Activated naive CD8-positive, alpha-beta T cell treated with anti-CD3 and anti-CD28 coated beads, Interleukin-2, amount 50 U/mL, for 24 hours (primary cell): ENCODE measurements around the gene ARHGAP27.

Experiments used
- ATAC-seq: fragments of 150-1000 bp; cut with Tn5 transposase; one replicate; pipeline ENCODE4 v1.10.0; 2021
- DNase-seq: peaks from one replicate; pipeline ENCODE4 v3.0.0; 2021
- H3K27ac Mint-ChIP-seq: one replicate; pipeline ENCODE4 v1.8.0; 2021; ENCODE audit warnings: mild to moderate bottlenecking, mixed read lengths
- H3K27me3 Mint-ChIP-seq: one replicate; pipeline ENCODE4 v1.8.0; 2021; ENCODE audit warnings: mixed read lengths
- H3K36me3 Mint-ChIP-seq: one replicate; pipeline ENCODE4 v1.8.0; 2021; ENCODE audit warnings: low read depth, mixed read lengths
- H3K4me1 Mint-ChIP-seq: one replicate; pipeline ENCODE4 v1.8.0; 2021; ENCODE audit warnings: mixed read lengths
- H3K4me3 Mint-ChIP-seq: one replicate; pipeline ENCODE4 v1.8.0; 2021; ENCODE audit warnings: mild to moderate bottlenecking, moderate library complexity, mixed read lengths
- H3K9me3 Mint-ChIP-seq: one replicate; pipeline ENCODE4 v1.8.0; 2021; ENCODE audit warnings: mixed read lengths

The ARHGAP27 gene

GRCh38 chr17:45409659-45410076 lies 23.0 kb downstream of the ARHGAP27 start:
- no peaks in the 10 kb centered on the region for H3K9me3 Mint-ChIP-seq
- H3K36me3 Mint-ChIP-seq, result peaks cover 5% of the 10 kb centered on the region
- peak overlapping the region; percentile 96 for H3K4me3 Mint-ChIP-seq
- ATAC-seq (peak; percentile 15), DNase-seq (no peak)
- peaks cover 50% of the 10 kb centered on the region for H3K4me1 Mint-ChIP-seq
- H3K27ac Mint-ChIP-seq, result peak overlapping the region; percentile 96
- H3K27me3 Mint-ChIP-seq, result no peaks in the 10 kb centered on the region

GRCh38 chr17:45408611-45409421 lies 23.9 kb downstream of the ARHGAP27 start:
- Mint-ChIP-seq H3K4me1 (peaks cover 50% of the 10 kb centered on the region), H3K27ac (peak overlapping the region; percentile 96), H3K4me3 (peak overlapping the region; percentile 96), H3K36me3 (peaks cover 7% of the 10 kb centered on the region), H3K9me3 (no peaks in the 10 kb centered on the region), H3K27me3 (no peaks in the 10 kb centered on the region)
- DNase-seq (no peak), ATAC-seq (no peak)

GRCh38 chr17:45406107-45406506 lies 26.6 kb downstream of the ARHGAP27 start:
- no peak for ATAC-seq
- Mint-ChIP-seq H3K27me3 (no peaks in the 10 kb centered on the region), H3K9me3 (no peaks in the 10 kb centered on the region), H3K36me3 (peaks cover 12% of the 10 kb centered on the region), H3K4me1 (peaks cover 36% of the 10 kb centered on the region), H3K4me3 (no peak overlapping the region), H3K27ac (no peak overlapping the region)
- DNase-seq, result no peak

GRCh38 chr17:45405250-45406086 lies 27.2 kb downstream of the ARHGAP27 start:
- Mint-ChIP-seq H3K9me3 (no peaks in the 10 kb centered on the region), H3K4me3 (no peak overlapping the region), H3K27ac (no peak overlapping the region), H3K4me1 (peaks cover 29% of the 10 kb centered on the region), H3K27me3 (no peaks in the 10 kb centered on the region), H3K36me3 (peaks cover 16% of the 10 kb centered on the region)
- no peak for ATAC-seq
- DNase-seq, result no peak

GRCh38 chr17:45404870-45405249 lies 27.8 kb downstream of the ARHGAP27 start:
- no peak for DNase-seq
- no peak overlapping the region for H3K27ac Mint-ChIP-seq
- no peak overlapping the region for H3K4me3 Mint-ChIP-seq
- no peak for ATAC-seq
- H3K9me3 Mint-ChIP-seq, result no peaks in the 10 kb centered on the region
- no peaks in the 10 kb centered on the region for H3K27me3 Mint-ChIP-seq
- peaks cover 28% of the 10 kb centered on the region for H3K4me1 Mint-ChIP-seq
- peaks cover 16% of the 10 kb centered on the region for H3K36me3 Mint-ChIP-seq

GRCh38 chr17:45403906-45404490 lies 28.7 kb downstream of the ARHGAP27 start:
- DNase-seq (no peak), ATAC-seq (no peak)
- Mint-ChIP-seq H3K9me3 (no peaks in the 10 kb centered on the region), H3K4me3 (no peak overlapping the region), H3K36me3 (peaks cover 16% of the 10 kb centered on the region), H3K27ac (no peak overlapping the region), H3K4me1 (peaks cover 24% of the 10 kb centered on the region), H3K27me3 (no peaks in the 10 kb centered on the region)

GRCh38 chr17:45402916-45403315 lies 29.8 kb downstream of the ARHGAP27 start:
- DNase-seq (no peak), ATAC-seq (no peak)
- H3K9me3 Mint-ChIP-seq, result no peaks in the 10 kb centered on the region
- H3K4me3 Mint-ChIP-seq, result no peak overlapping the region
- no peaks in the 10 kb centered on the region for H3K27me3 Mint-ChIP-seq
- H3K4me1 Mint-ChIP-seq, result peaks cover 13% of the 10 kb centered on the region
- no peak overlapping the region for H3K27ac Mint-ChIP-seq
- H3K36me3 Mint-ChIP-seq, result peaks cover 18% of the 10 kb centered on the region

GRCh38 chr17:45398800-45399199 lies 33.9 kb downstream of the ARHGAP27 start:
- H3K4me3 Mint-ChIP-seq, result no peak overlapping the region
- H3K27me3 Mint-ChIP-seq, result no peaks in the 10 kb centered on the region
- no peak for ATAC-seq
- H3K27ac Mint-ChIP-seq, result no peak overlapping the region
- peaks cover 20% of the 10 kb centered on the region for H3K36me3 Mint-ChIP-seq
- no peaks in the 10 kb centered on the region for H3K9me3 Mint-ChIP-seq
- peaks cover 2% of the 10 kb centered on the region for H3K4me1 Mint-ChIP-seq
- DNase-seq, result no peak

- Mint-ChIP-seq H3K36me3 (peaks cover 20% of the 10 kb centered on the region), H3K9me3 (no peaks in the 10 kb centered on the region), H3K4me3 (no peak overlapping the region), H3K4me1 (peaks cover 2% of the 10 kb centered on the region), H3K27ac (no peak overlapping the region), H3K27me3 (no peaks in the 10 kb centered on the region)
- ATAC-seq, result no peak
- no peak for DNase-seq
Measured at GRCh38 chr17:45397796-45398195, 34.9 kb downstream of the ARHGAP27 start.

- H3K9me3 Mint-ChIP-seq, result no peaks in the 10 kb centered on the region
- H3K36me3 Mint-ChIP-seq, result peaks cover 17% of the 10 kb centered on the region
- DNase-seq (no peak), ATAC-seq (no peak)
- H3K4me1 Mint-ChIP-seq, result peaks cover 2% of the 10 kb centered on the region
- no peak overlapping the region for H3K4me3 Mint-ChIP-seq
- no peaks in the 10 kb centered on the region for H3K27me3 Mint-ChIP-seq
- H3K27ac Mint-ChIP-seq, result no peak overlapping the region
Measured at GRCh38 chr17:45396496-45397205, 36.0 kb downstream of the ARHGAP27 start.

- H3K4me1 Mint-ChIP-seq, result peaks cover 4% of the 10 kb centered on the region
- no peaks in the 10 kb centered on the region for H3K9me3 Mint-ChIP-seq
- H3K36me3 Mint-ChIP-seq, result peaks cover 13% of the 10 kb centered on the region
- H3K4me3 Mint-ChIP-seq, result no peak overlapping the region
- H3K27ac Mint-ChIP-seq, result no peak overlapping the region
- no peaks in the 10 kb centered on the region for H3K27me3 Mint-ChIP-seq
- ATAC-seq, result no peak
- no peak for DNase-seq
Measured at GRCh38 chr17:45395569-45396415, 36.9 kb downstream of the ARHGAP27 start.

- DNase-seq, result peak; percentile 59
- Mint-ChIP-seq H3K4me3 (no peak overlapping the region), H3K27ac (peak overlapping the region; percentile 42), H3K4me1 (peaks cover 4% of the 10 kb centered on the region), H3K36me3 (peaks cover 11% of the 10 kb centered on the region), H3K27me3 (no peaks in the 10 kb centered on the region), H3K9me3 (no peaks in the 10 kb centered on the region)
- no peak for ATAC-seq
Measured at GRCh38 chr17:45394913-45395568, 37.6 kb downstream of the ARHGAP27 start.

- ATAC-seq (no peak), DNase-seq (no peak)
- H3K36me3 Mint-ChIP-seq, result peaks cover 11% of the 10 kb centered on the region
- peaks cover 4% of the 10 kb centered on the region for H3K4me1 Mint-ChIP-seq
- no peaks in the 10 kb centered on the region for H3K27me3 Mint-ChIP-seq
- peak overlapping the region; percentile 35 for H3K27ac Mint-ChIP-seq
- no peaks in the 10 kb centered on the region for H3K9me3 Mint-ChIP-seq
- H3K4me3 Mint-ChIP-seq, result no peak overlapping the region
Measured at GRCh38 chr17:45394564-45394912, 38.1 kb downstream of the ARHGAP27 start.
